SU-DHL-6 (cell line): ENCODE results near the gene LPIN1.

ENCODE experiments used
- H2AFZ ChIP-seq: fragments of 200-600 bp; sonication (generic); 2 replicates; pipeline ENCODE4 v1.6.1; 2014; ENCODE audit warnings: low read depth, mild to moderate bottlenecking, moderate library complexity, mixed read lengths, antibody characterized with exemption, low read length; ENCODE audit not compliant: severe bottlenecking
- H3F3A ChIP-seq: fragments of 200-600 bp; shearing (Covaris generic); 2 replicates; pipeline ENCODE4 v1.6.0; 2016; ENCODE audit warnings: antibody characterized with exemption, mild to moderate bottlenecking; ENCODE audit not compliant: insufficient read depth
- H3K27ac ChIP-seq: fragments of 200-600 bp; sonication (generic); 2 replicates; pipeline ENCODE4 v1.5.1; 2016; ENCODE audit warnings: low read depth, mild to moderate bottlenecking, low read length, moderate library complexity, mixed read lengths
- H3K27me3 ChIP-seq: fragments of 200-600 bp; sonication (generic), shearing (Covaris generic); 2 replicates; pipeline ENCODE4 v1.6.0; 2014; ENCODE audit warnings: mild to moderate bottlenecking, low read length
- H3K36me3 ChIP-seq: fragments of 200-600 bp; sonication (generic); 2 replicates; pipeline ENCODE4 v1.6.1; 2014; ENCODE audit warnings: mild to moderate bottlenecking, low read length, mixed read lengths
- H3K4me2 ChIP-seq: fragments of 300-600, 200-600 bp; shearing (Covaris generic), sonication (generic); 2 replicates; pipeline ENCODE4 v1.6.0; 2014; ENCODE audit warnings: low read length, low read depth, mild to moderate bottlenecking; ENCODE audit not compliant: poor library complexity, severe bottlenecking
- H3K4me3 ChIP-seq: fragments of 200-600 bp; sonication (generic); 2 replicates; pipeline ENCODE4 v1.5.1; 2014; ENCODE audit warnings: antibody characterized with exemption, low read length, mild to moderate bottlenecking, mixed read lengths; ENCODE audit not compliant: insufficient read depth, poor library complexity, severe bottlenecking
- H3K79me2 ChIP-seq: fragments of 200-600 bp; sonication (generic); 2 replicates; pipeline ENCODE4 v1.6.1; 2014; ENCODE audit warnings: mild to moderate bottlenecking, low read length, moderate library complexity; ENCODE audit not compliant: insufficient read depth
- H3K9ac ChIP-seq: fragments of 200-600 bp; sonication (generic); 2 replicates; pipeline ENCODE4 v1.7.0; 2014; ENCODE audit warnings: mild to moderate bottlenecking, low read length
- H3K9me2 ChIP-seq: fragments of 200-600 bp; sonication (generic); replicated peaks from 2 replicates; pipeline ENCODE4 v1.6.1; 2014; ENCODE audit warnings: low read length; ENCODE audit not compliant: insufficient read depth
- H3K9me3 ChIP-seq: fragments of 200-600 bp; sonication (generic); 2 replicates; pipeline ENCODE4 v1.6.1; 2014; ENCODE audit warnings: low read length, mixed read lengths; ENCODE audit not compliant: insufficient read depth
- H4K20me1 ChIP-seq: fragments of 200-600 bp; sonication (generic); 2 replicates; pipeline ENCODE4 v1.6.1; 2014; ENCODE audit warnings: low read depth, mild to moderate bottlenecking, antibody characterized with exemption, low read length, moderate library complexity, mixed read lengths
- CTCF ChIP-seq: fragments of 200-600 bp; sonication (generic); IDR thresholded peaks from one replicate; pipeline ENCODE4 v1.5.1; 2017; ENCODE audit warnings: antibody characterized with exemption, mild to moderate bottlenecking, low read length, moderate library complexity; ENCODE audit not compliant: insufficient read depth, poor library complexity, severe bottlenecking
- EZH2phosphoT487 ChIP-seq: fragments of 200-600 bp; sonication (generic), shearing (Covaris generic); conservative IDR thresholded peaks from 2 replicates; pipeline ENCODE4 v1.6.1; 2018; ENCODE audit warnings: mild to moderate bottlenecking, antibody characterized with exemption, low read length, moderate library complexity, mixed read lengths

LPIN1 gene

GRCh38 chr2:11832531-11832930 lies 86.1 kb downstream of the LPIN1 start:
- H4K20me1 ChIP-seq, result no peaks in the 10 kb centered on the region
- no peak overlapping the region for H2AFZ ChIP-seq
- H3K27ac ChIP-seq, result peak overlapping the region; percentile 97
- TF ChIP-seq CTCF, result no peak
- no peak for TF ChIP-seq EZH2phosphoT487
- H3K36me3 ChIP-seq, result 0 out of 2 replicates have a peak, but pooled peaks cover 3% of the 10 kb centered on the region
- H3F3A ChIP-seq, result peaks cover 58% of the 10 kb centered on the region
- H3K4me2 ChIP-seq, result peak overlapping the region; percentile 94
- peaks cover 4% of the 10 kb centered on the region; the same call in 1 of the 2 replicates for H3K79me2 ChIP-seq
- no peak overlapping the region for H3K4me3 ChIP-seq
- no peaks in the 10 kb centered on the region for H3K9me2 ChIP-seq
- H3K27me3 ChIP-seq, result no peaks in the 10 kb centered on the region
- no peaks in the 10 kb centered on the region for H3K9me3 ChIP-seq
- H3K9ac ChIP-seq, result peak overlapping the region; percentile 60

- H3K9me3 ChIP-seq, result no peaks in the 10 kb centered on the region
- no peaks in the 10 kb centered on the region for H3K27me3 ChIP-seq
- H3K4me3 ChIP-seq, result peak overlapping the region; percentile 41
- H3K79me2 ChIP-seq, result peaks cover 8% of the 10 kb centered on the region; the same call in 1 of the 2 replicates
- TF ChIP-seq CTCF (no peak), EZH2phosphoT487 (no peak)
- peak overlapping the region; percentile 60 for H3K9ac ChIP-seq
- no peaks in the 10 kb centered on the region for H3K36me3 ChIP-seq
- H3K4me2 ChIP-seq, result peak overlapping the region; percentile 94
- H4K20me1 ChIP-seq, result no peaks in the 10 kb centered on the region
- H2AFZ ChIP-seq, result peak overlapping the region; percentile 46
- H3K9me2 ChIP-seq, result no peaks in the 10 kb centered on the region
- H3F3A ChIP-seq, result peaks cover 49% of the 10 kb centered on the region
- peak overlapping the region; percentile 97 for H3K27ac ChIP-seq
These were observed 87.2 kb downstream of the LPIN1 start for GRCh38 chr2:11833601-11834000.

GRCh38 chr2:11835403-11835802 lies 89.0 kb downstream of the LPIN1 start:
- Histone ChIP-seq H4K20me1 (no peaks in the 10 kb centered on the region), H3K27me3 (no peaks in the 10 kb centered on the region), H3K9me2 (no peaks in the 10 kb centered on the region), H3K9me3 (no peaks in the 10 kb centered on the region), H2AFZ (no peak overlapping the region), H3K79me2 (peaks cover 8% of the 10 kb centered on the region; the same call in 1 of the 2 replicates), H3K9ac (peak overlapping the region; percentile 60), H3K4me3 (no peak overlapping the region), H3K27ac (peak overlapping the region; percentile 97), H3F3A (peaks cover 31% of the 10 kb centered on the region), H3K36me3 (no peaks in the 10 kb centered on the region), H3K4me2 (peak overlapping the region; percentile 94)
- TF ChIP-seq EZH2phosphoT487, result no peak
- no peak for TF ChIP-seq CTCF
